ENCODE data around the gene SMPDL3A.

SMPDL3A gene

DNA sequence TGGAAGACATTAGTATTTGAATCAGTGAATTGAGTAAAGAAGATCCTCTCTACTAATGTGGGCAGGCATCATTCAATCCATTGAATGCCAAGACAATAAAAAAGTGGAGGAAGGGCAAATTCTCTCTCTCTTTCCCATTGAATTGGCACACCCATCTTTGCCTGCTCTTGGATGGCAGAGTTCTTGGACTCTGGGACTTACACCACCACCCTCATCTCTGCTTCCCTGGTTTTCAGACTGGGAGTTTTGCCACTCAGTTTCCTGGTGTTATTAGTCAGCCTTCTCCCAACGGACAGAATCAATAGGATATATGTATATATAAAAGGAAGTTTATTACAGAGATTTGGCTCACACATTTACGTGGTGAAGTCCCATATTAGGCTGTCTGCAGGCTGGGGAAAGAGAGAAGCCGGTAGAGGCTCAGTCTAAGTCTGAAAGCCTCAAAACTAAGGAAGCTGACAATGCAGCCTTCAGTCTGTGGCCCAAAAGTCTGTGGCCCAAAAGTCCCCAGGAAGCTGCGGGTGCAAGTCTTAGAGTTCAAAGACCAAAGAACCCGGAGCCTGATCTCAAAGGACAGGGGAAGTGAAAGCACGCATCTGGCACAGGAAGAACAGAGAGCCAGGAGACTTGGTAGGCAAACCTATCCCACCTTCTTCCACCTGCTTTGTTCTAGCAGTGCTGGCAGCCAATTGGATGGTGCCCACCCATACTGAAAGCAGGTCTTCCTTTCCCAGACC lies 64.4 kb downstream of the SMPDL3A start:
- no peak for DNase-seq

All from anterior cingulate cortex (tissue), 58 donors.